SH-SY5Y (cell line): ENCODE measurements around the gene ST6GAL2.

Experiments
- GATA2 ChIP-seq: IDR thresholded peaks from 2 replicates; pipeline ENCODE4 v1.6.1; 2011; ENCODE audit warnings: mild to moderate bottlenecking, low read depth, low read length
- GATA3 ChIP-seq: IDR thresholded peaks from 2 replicates; pipeline ENCODE4 v1.6.1; 2011; ENCODE audit warnings: low read depth, mild to moderate bottlenecking, low read length, moderate library complexity

DNA sequence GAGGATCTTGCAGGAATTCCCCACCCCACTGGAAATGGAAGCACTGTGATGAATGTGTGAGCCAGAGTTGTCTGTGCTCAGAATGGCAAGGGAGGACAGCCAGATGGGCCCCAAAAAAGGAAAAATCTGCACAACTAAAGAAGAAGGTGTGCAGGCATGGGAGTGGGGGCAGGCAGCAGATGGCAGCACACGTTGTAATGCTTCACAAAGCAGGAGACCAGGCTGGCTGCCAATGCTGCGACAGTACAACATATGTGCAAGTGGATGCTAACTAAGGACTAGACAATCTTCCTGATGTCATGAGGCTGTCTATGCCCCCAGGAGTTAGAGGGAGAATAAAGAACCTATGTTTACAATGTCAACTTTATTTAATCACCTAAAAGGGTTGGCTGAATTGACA, 27.2 kb downstream of the ST6GAL2 start:
- TF ChIP-seq GATA2 (no peak), GATA3 (no peak)
